ENCODE results near the gene HECTD4.

GRCh38 chr12:112424126-112424525 lies 41.9 kb upstream of the HECTD4 start:
- TF ChIP-seq CTCF (IDR thresholded peaks at IDR 0.05) (no peak), REST (IDR thresholded peaks at IDR 0.05; ENCODE audit: insufficient read depth in 1 of 2, low read depth in 2 of 2, low read length in 1 of 2) (no peak)

Measured in Panc1 (cell line).